ENCODE data around the gene SUCO. TPM values are rescaled to one million over a fixed set of nuclear protein-coding genes. Genes with fewer than 3 reads are reported as not detected.

Gene SUCO
- total and polyA plus RNA-seq, 2 donors (not counting 1 experiment from before 2014, with no cell fraction given) = 5.5 to 59.7 TPM

DNA sequence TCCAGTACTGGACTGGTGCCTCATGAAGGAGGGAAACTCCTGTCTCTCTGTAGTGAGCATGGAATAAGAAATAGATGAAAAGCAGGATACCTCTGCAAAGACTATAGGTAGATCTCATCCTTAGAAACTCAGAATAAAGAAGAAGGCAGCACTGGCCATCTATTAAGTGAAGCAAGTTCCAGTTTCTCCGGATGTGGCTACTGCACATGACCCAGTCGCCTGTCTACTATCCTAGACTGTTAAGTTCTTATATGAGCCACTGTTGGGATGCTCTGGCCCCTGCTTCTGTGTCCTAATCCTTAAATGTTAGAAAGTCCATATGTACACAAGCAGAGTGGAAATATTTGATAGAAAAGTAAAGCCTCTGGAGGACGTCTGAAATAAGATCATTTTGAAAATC is 128.2 kb downstream of the SUCO start:
- no peak for ATAC-seq (ENCODE audit: low read depth)
- H3K27me3 ChIP-seq (replicated peaks in 1 of 4; ENCODE audit: control extremely low read depth in 1 of 4, control insufficient read depth in 3 of 4, insufficient read depth in 4 of 4, low read length in 3 of 4) = no peaks in the 10 kb centered on the region
- Mint-ChIP-seq H3K27me3 (no peaks in the 10 kb centered on the region), H3K4me1 (peaks cover 13% of the 10 kb centered on the region), H3K4me3 (no peak overlapping the region), H3K9me3 (ENCODE audit: insufficient read depth) (no peaks in the 10 kb centered on the region), H3K27ac (no peak overlapping the region)
- 90% methylated on average over 2 of the region's 3 CpGs for WGBS (ENCODE audit: insufficient coverage)
- H3K79me2 ChIP-seq (ENCODE audit: control insufficient read depth, insufficient read depth, low read length) = no peaks in the 10 kb centered on the region
- no peak for DNase-seq
- no peak overlapping the region for H3K4me2 ChIP-seq (replicated peaks; ENCODE audit: low read depth, low read length, poor library complexity, severe bottlenecking)
- H3K36me3 ChIP-seq (replicated peaks in 1 of 2; ENCODE audit: control extremely low read depth in 1 of 2, control insufficient read depth in 1 of 2, extremely low read depth in 1 of 2, insufficient read depth in 2 of 2, low read length in 1 of 2) = no peaks in the 10 kb centered on the region
- ChIA-PET POLR2A (no interaction called here), CTCF (no interaction called here)
- H2AFZ ChIP-seq (ENCODE audit: insufficient read depth, low read depth, low read length, poor library complexity, severe bottlenecking) = no peak overlapping the region
- H3K27ac ChIP-seq (ENCODE audit: low read length in 2 of 2) = no peak overlapping the region
- peaks cover 9 to 12% of the 10 kb centered on the region in 2 donors for H3K4me1 ChIP-seq (ENCODE audit: control insufficient read depth in 2 of 2, insufficient read depth in 2 of 2, low read length in 2 of 2)
- H4K20me1 ChIP-seq (ENCODE audit: control insufficient read depth, insufficient read depth, low read length, poor library complexity, severe bottlenecking) = no peaks in the 10 kb centered on the region
- H3K9ac ChIP-seq (ENCODE audit: low read length) = no peak overlapping the region
- intact Hi-C loops (cut with micrococcal nuclease) = no loop called here
- TF ChIP-seq CTCF (IDR thresholded peaks at IDR 0.05) (no peak), EZH2 (IDR thresholded peaks at IDR 0.05; ENCODE audit: borderline replicate concordance, insufficient read depth, low read depth, low read length, poor library complexity, severe bottlenecking) (no peak)
- peaks cover 0 to 1% (median 0%) of the 10 kb centered on the region in 3 donors for H3K9me3 ChIP-seq (ENCODE audit: control extremely low read depth in 1 of 3, control insufficient read depth in 2 of 3, insufficient read depth in 1 of 3, low read length in 2 of 3)
- H3K4me3 ChIP-seq (ENCODE audit: control extremely low read depth in 1 of 5, extremely low read depth in 1 of 5, insufficient read depth in 1 of 5, low read depth in 2 of 5, low read length in 4 of 5) = no peak overlapping the region

Small RNA genes lying within 50 kb of the gene (small RNA-seq; reads per million reads assigned to genes)
- gene RNU6-693P (ENCODE audit: insufficient read length, low read depth, low replicate concordance) = not detected

Other genes with a start within 250 kb of the SUCO start
- not detected in 2 replicates for gene C1orf105, start 112.5 kb upstream of the SUCO start, total RNA-seq
- gene C1orf105, start 112.5 kb upstream of the SUCO start, polyA plus RNA-seq = not detected in 2 replicates
- 28.8 TPM in 2 replicates for gene PIGC, start 89.1 kb upstream of the SUCO start, total RNA-seq
- 15.4 and 16.2 TPM in 2 replicates for gene PIGC, start 89.1 kb upstream of the SUCO start, polyA plus RNA-seq
- 0.15 TPM in 1 of 2 replicates, not detected in the other for gene FASLG, start 126.0 kb downstream of the SUCO start, total RNA-seq
- not detected in 2 replicates for gene FASLG, start 126.0 kb downstream of the SUCO start, polyA plus RNA-seq